CD4-positive, alpha-beta memory T cell (primary cell): Measurements from ENCODE around the gene RASL12. TPM values are rescaled to one million over a fixed set of nuclear protein-coding genes. Genes with fewer than 3 reads are reported as not detected.
"Not testable (repeated sequence)": the region's sequence is repeated elsewhere in the genome, so short reads cannot be mapped to it uniquely, and the experiment has no call there.

ENCODE experiments used
- CTCF ChIA-PET: fragments of 350-600 bp; sonication (Branson Sonifier 250); formaldehyde crosslinking; loops from one replicate; lab custom pipeline; 2021; ENCODE audit warnings: inconsistent platforms; ENCODE audit not compliant: partially characterized antibody; lab: Charles Lee
- POLR2A ChIA-PET: fragments of 350-600 bp; sonication (Branson Sonifier 250); formaldehyde crosslinking; loops from one replicate; lab custom pipeline; 2021; ENCODE audit not compliant: partially characterized antibody; lab: Charles Lee
- DNase-seq, 5 donors: peaks; one replicate each; pipeline versions ENCODE4 v3.0.0 to v3.0.0-alpha.2; 2020 to 2022; ENCODE audit warnings: mixed read lengths in 1 of 5
- H3K27ac ChIP-seq: one replicate; pipeline ENCODE4 v1.7.0; 2013; ENCODE audit warnings: low read depth, low read length
- H3K27me3 ChIP-seq: 2 replicates; pipeline ENCODE4 v1.7.0; 2013; ENCODE audit warnings: mild to moderate bottlenecking, low read length, moderate library complexity; ENCODE audit not compliant: insufficient read depth
- H3K36me3 ChIP-seq: 2 replicates; pipeline ENCODE4 v1.7.0; 2013; ENCODE audit warnings: mild to moderate bottlenecking, low read length, moderate library complexity; ENCODE audit not compliant: insufficient read depth
- H3K4me1 ChIP-seq: 2 replicates; pipeline ENCODE4 v1.7.0; 2013; ENCODE audit warnings: mild to moderate bottlenecking, low read length, moderate library complexity; ENCODE audit not compliant: insufficient read depth
- H3K4me3 ChIP-seq, 2 donors: one replicate each; pipeline ENCODE4 v1.7.0; 2013; ENCODE audit warnings: low read length in 2 of 2, mild to moderate bottlenecking in 1 of 2
- H3K9me3 ChIP-seq, 2 donors: one replicate each; pipeline ENCODE4 v1.7.0; 2013; ENCODE audit warnings: low read length in 2 of 2, control low read depth in 1 of 2; ENCODE audit not compliant: control insufficient read depth in 1 of 2
- H3K27ac Mint-ChIP-seq, 7 donors: one replicate each; pipeline ENCODE4 v1.8.0; 2020 to 2021; ENCODE audit warnings: mixed read lengths in 7 of 7, mild to moderate bottlenecking in 6 of 7, inconsistent platforms in 3 of 7, moderate library complexity in 3 of 7
- H3K27me3 Mint-ChIP-seq, 2 donors: one replicate each; pipeline ENCODE4 v1.8.0; 2020 to 2021; ENCODE audit warnings: mixed read lengths in 2 of 2
- H3K36me3 Mint-ChIP-seq, 2 donors: one replicate each; pipeline ENCODE4 v1.8.0; 2020 to 2021; ENCODE audit warnings: mixed read lengths in 2 of 2, inconsistent platforms in 1 of 2, mild to moderate bottlenecking in 1 of 2
- H3K4me1 Mint-ChIP-seq, 4 donors: one replicate each; pipeline ENCODE4 v1.8.0; 2020 to 2021; ENCODE audit warnings: mixed read lengths in 4 of 4, mild to moderate bottlenecking in 1 of 4
- H3K4me3 Mint-ChIP-seq, 8 donors: one replicate each; pipeline ENCODE4 v1.8.0; 2020 to 2021; ENCODE audit warnings: mixed read lengths in 8 of 8, mild to moderate bottlenecking in 7 of 8, moderate library complexity in 6 of 8, inconsistent platforms in 3 of 8
- H3K9me3 Mint-ChIP-seq, 8 donors: one replicate each; pipeline ENCODE4 v1.8.0; 2020 to 2021; ENCODE audit warnings: mixed read lengths in 8 of 8, mild to moderate bottlenecking in 5 of 8, inconsistent platforms in 3 of 8, moderate library complexity in 1 of 8
- intact Hi-C: fragments of 100-400 bp; cut with micrococcal nuclease; formaldehyde crosslinking; loops from one replicate; pipeline ENCODE4 v1.15.1; 2023
- polyA plus RNA-seq, 2 donors: library from polyadenylated mRNA; unstranded; fragments of 300-500 nt; fragmentation: Illumina TruSeq; gene quantifications; one replicate each; pipeline ENCODE4 v1.2.3, GENCODE V29; 2021
- total RNA-seq, 2 experiments: library from RNA; stranded (reverse); gene quantifications; one replicate each; pipeline ENCODE4 v1.2.3, GENCODE V29; 2021

The RASL12 gene
- total and polyA plus RNA-seq, 4 experiments from 2014 or later: not detected

DNA sequence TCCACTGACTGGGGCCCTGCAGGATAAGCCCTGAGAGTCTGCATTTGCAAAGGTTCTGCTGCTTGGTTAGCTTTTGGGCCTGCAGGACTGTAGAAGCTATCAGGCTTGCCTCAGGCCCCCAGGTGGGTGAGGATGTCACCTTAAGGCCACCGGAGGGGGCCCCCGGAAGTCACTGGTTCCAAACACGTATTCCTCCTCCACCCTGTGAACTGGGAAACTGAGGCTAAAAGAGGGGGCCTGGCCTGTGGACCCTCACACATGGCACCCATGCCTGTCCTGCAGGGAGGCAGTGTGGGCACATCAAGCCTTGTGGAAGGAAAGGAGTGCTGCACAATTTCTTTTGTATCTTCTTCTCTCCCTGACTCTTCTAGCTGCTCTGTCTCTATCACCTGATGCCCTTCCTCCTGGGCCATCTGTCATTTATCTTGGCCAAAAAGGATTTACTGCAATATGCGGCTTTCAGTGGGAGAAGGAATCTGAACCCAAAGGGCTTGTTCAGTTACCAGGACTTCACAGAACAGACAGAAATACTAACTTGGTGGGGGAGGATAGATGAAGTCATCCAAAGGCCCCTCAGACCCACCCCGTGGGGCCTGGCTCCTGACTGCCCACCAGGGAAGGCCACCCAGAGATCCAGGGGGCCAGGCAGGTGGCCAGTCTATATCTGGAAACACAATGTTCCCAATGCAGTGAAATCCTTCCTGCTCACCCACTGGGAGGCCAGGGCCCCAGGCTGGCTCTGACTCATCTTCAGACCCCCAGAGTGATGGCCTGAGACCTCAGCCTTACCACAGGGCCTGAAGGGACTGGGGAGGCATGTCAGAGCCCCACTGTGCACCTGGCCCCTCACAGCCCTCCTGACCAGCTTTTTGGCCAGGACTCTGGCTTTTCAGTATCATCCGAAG is 28.9 kb upstream of the RASL12 start:
- H3K27ac ChIP-seq: no peak overlapping the region
- intact Hi-C loops: no loop called here
- ChIA-PET CTCF (no interaction called here), POLR2A (no interaction called here)
- H3K27me3 Mint-ChIP-seq: no peaks in the 10 kb centered on the region
- H3K36me3 Mint-ChIP-seq: peaks cover 34 to 50% of the 10 kb centered on the region in 2 donors
- peak overlapping the region in 2 of 7 donors; percentile 29 to 31 for H3K27ac Mint-ChIP-seq
- no peaks in the 10 kb centered on the region for H3K4me1 ChIP-seq
- no peaks in the 10 kb centered on the region for H3K9me3 ChIP-seq
- peaks cover 20% of the 10 kb centered on the region for H3K36me3 ChIP-seq
- H3K4me3 Mint-ChIP-seq: peak overlapping the region in 1 of 8 donors; percentile 31
- peaks cover 0 to 5% (median 4%) of the 10 kb centered on the region in 4 donors for H3K4me1 Mint-ChIP-seq
- no peak for DNase-seq
- no peak overlapping the region for H3K4me3 ChIP-seq
- no peaks in the 10 kb centered on the region for H3K9me3 Mint-ChIP-seq
- H3K27me3 ChIP-seq: no peaks in the 10 kb centered on the region

- Mint-ChIP-seq H3K4me1 (no peaks in the 10 kb centered on the region), H3K36me3 (peaks cover 24 to 41% of the 10 kb centered on the region in 2 donors), H3K27ac (no peak overlapping the region), H3K4me3 (no peak overlapping the region), H3K27me3 (no peaks in the 10 kb centered on the region), H3K9me3 (no peaks in the 10 kb centered on the region)
- Histone ChIP-seq H3K27me3 (no peaks in the 10 kb centered on the region), H3K9me3 (no peaks in the 10 kb centered on the region), H3K4me1 (no peaks in the 10 kb centered on the region), H3K4me3 (no peak overlapping the region), H3K27ac (no peak overlapping the region), H3K36me3 (peaks cover 16% of the 10 kb centered on the region)
- DNase-seq: no peak
- POLR2A ChIA-PET: no interaction called here
- intact Hi-C loops: no loop called here
- CTCF ChIA-PET: interaction anchor here (0.6 kb wide), 1 partner anchor 188 kb away, joined by 3 read pairs; no protein-coding TSS in a partner anchor
Observed at GRCh38 chr15:65095747-65096104, 27.9 kb upstream of the RASL12 start.

GRCh38 chr15:65095011-65095746 is 27.4 kb upstream of the RASL12 start:
- CTCF ChIA-PET: interaction anchor here (0.6 kb wide), 1 partner anchor 189 kb away, joined by 3 read pairs; no protein-coding TSS in a partner anchor
- H3K36me3 Mint-ChIP-seq: peaks cover 20 to 36% of the 10 kb centered on the region in 2 donors

DNA sequence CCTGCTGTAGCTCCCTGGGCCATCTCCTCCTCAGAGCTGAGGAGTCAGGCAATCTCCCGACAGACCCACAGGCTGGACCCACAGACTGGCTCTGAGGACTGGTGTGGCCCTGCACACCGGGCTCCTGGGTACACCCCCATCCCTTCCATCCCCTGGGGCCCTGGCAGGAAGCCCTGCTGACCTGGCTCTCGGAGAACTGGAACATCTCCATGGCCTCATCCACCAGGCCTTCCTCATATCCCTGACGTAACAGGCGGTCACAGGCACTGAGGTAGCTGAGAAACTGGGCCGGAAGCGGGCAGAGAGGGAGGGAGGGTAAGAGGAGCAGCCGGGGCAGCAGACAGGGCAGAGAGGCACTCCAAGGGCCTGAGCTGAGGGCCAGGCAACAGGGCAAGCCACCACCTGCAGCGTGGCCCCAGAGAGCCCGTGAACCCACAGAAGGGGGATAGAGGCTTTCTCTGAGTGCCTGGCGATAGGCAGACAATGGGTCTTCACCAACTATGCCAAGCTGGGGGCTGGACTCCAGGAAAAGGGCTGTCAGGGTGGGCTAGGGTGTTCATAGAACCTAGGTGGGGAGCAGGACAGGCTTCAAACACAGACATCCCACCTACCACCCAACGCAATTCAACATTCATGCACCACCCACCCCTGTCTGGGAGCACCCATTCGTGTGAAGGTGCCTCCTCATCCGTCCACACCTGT is 26.7 kb upstream of the RASL12 start:
- Histone ChIP-seq H3K4me1 (no peaks in the 10 kb centered on the region), H3K27me3 (no peaks in the 10 kb centered on the region), H3K4me3 (no peak overlapping the region), H3K36me3 (peaks cover 12% of the 10 kb centered on the region), H3K9me3 (no peaks in the 10 kb centered on the region), H3K27ac (no peak overlapping the region)
- Mint-ChIP-seq H3K4me3 (peak overlapping the region in 1 of 8 donors; percentile 32), H3K9me3 (no peaks in the 10 kb centered on the region), H3K4me1 (no peaks in the 10 kb centered on the region), H3K36me3 (peaks cover 20 to 32% of the 10 kb centered on the region in 2 donors), H3K27ac (peak overlapping the region in 1 of 7 donors; percentile 12), H3K27me3 (no peaks in the 10 kb centered on the region)
- ChIA-PET CTCF (no interaction called here), POLR2A (no interaction called here)
- DNase-seq: no peak
- intact Hi-C loops: no loop called here

More at GRCh38 chr15:65095011-65095746, 27.4 kb upstream of the RASL12 start:
- H3K4me1 ChIP-seq: no peaks in the 10 kb centered on the region
- no peak overlapping the region for H3K4me3 Mint-ChIP-seq
- no peaks in the 10 kb centered on the region for H3K4me1 Mint-ChIP-seq
- H3K9me3 Mint-ChIP-seq: no peaks in the 10 kb centered on the region
- peaks cover 13% of the 10 kb centered on the region for H3K36me3 ChIP-seq
- POLR2A ChIA-PET: no interaction called here
- peak overlapping the region in 3 of 7 donors; percentile 12 to 46 (median 36) for H3K27ac Mint-ChIP-seq
- no peaks in the 10 kb centered on the region for H3K9me3 ChIP-seq
- intact Hi-C loops: no loop called here
- H3K27ac ChIP-seq: no peak overlapping the region
- H3K27me3 Mint-ChIP-seq: no peaks in the 10 kb centered on the region
- DNase-seq: no peak
- H3K4me3 ChIP-seq: no peak overlapping the region
- no peaks in the 10 kb centered on the region for H3K27me3 ChIP-seq

DNA sequence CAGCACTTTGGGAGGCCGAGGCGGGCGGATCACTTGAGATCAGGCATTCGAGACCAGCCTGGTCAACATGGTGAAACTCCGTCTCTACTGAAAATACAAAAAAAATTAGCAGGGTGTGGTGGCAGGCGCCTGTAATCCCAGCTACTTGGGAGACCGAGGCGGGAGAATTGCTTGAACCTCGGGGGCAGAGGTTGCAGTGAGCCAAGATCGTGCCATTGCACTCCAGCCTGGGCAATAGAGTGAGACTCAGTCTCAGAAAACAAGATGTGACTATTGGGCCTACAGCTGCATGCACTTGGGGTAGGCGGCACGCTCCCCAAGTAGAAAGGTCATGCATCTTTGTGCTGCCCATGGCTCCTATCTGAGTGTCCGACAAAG is 26.0 kb upstream of the RASL12 start:
- intact Hi-C loops, H3K4me3 Mint-ChIP-seq, H3K27me3 ChIP-seq, H3K36me3 ChIP-seq, H3K27ac Mint-ChIP-seq, DNase-seq, H3K4me1 ChIP-seq, CTCF ChIA-PET, POLR2A ChIA-PET, H3K4me1 Mint-ChIP-seq, H3K27me3 Mint-ChIP-seq, H3K4me3 ChIP-seq, H3K9me3 ChIP-seq, H3K27ac ChIP-seq, H3K9me3 Mint-ChIP-seq: not testable (repeated sequence)
- H3K36me3 Mint-ChIP-seq: peaks cover 17 to 27% of the 10 kb centered on the region in 2 donors

- ChIA-PET CTCF (no interaction called here), POLR2A (no interaction called here)
- no peaks in the 10 kb centered on the region for H3K4me1 Mint-ChIP-seq
- Histone ChIP-seq H3K27me3 (no peaks in the 10 kb centered on the region), H3K9me3 (no peaks in the 10 kb centered on the region), H3K4me1 (no peaks in the 10 kb centered on the region), H3K36me3 (no peaks in the 10 kb centered on the region), H3K27ac (no peak overlapping the region), H3K4me3 (no peak overlapping the region)
- H3K9me3 Mint-ChIP-seq: no peaks in the 10 kb centered on the region
- no peak overlapping the region for H3K4me3 Mint-ChIP-seq
- intact Hi-C loops: no loop called here
- DNase-seq: no peak
- H3K27me3 Mint-ChIP-seq: no peaks in the 10 kb centered on the region
- H3K27ac Mint-ChIP-seq: no peak overlapping the region
- H3K36me3 Mint-ChIP-seq: peaks cover 10 to 21% of the 10 kb centered on the region in 2 donors
Observed at GRCh38 chr15:65092911-65093792, 25.4 kb upstream of the RASL12 start.
